Activated CD4-positive, alpha-beta memory T cell treated with anti-CD3 and anti-CD28 coated beads, Interleukin-2, amount 10 ng/mL, durations not matched to agents 7 days and 5 days (primary cell): ENCODE results near the gene PGM2. TPM values are rescaled to one million over a fixed set of nuclear protein-coding genes. Genes with fewer than 3 reads are reported as not detected.
A peak's percentile ranks its signal among the peaks of the same experiment; 100 is the strongest.
"Not testable (repeated sequence)": the region's sequence is repeated elsewhere in the genome, so short reads cannot be mapped to it uniquely, and the experiment has no call there.

Experiments
- CTCF ChIA-PET: fragments of 350-600 bp; sonication (Branson Sonifier 250); formaldehyde crosslinking; loops from one replicate; lab custom pipeline; 2021; ENCODE audit warnings: antibody characterized with exemption, inconsistent platforms; lab: Charles Lee
- POLR2A ChIA-PET: fragments of 350-600 bp; sonication (Branson Sonifier 250); formaldehyde crosslinking; loops from one replicate; lab custom pipeline; 2021; ENCODE audit warnings: antibody characterized with exemption; lab: Charles Lee
- DNase-seq: peaks from one replicate; pipeline ENCODE4 v3.0.0-alpha.2; 2020
- H3K27ac Mint-ChIP-seq: one replicate; pipeline ENCODE4 v1.8.0; 2021; ENCODE audit warnings: mild to moderate bottlenecking, mixed read lengths
- H3K27me3 Mint-ChIP-seq: one replicate; pipeline ENCODE4 v1.8.0; 2021; ENCODE audit warnings: mixed read lengths
- H3K36me3 Mint-ChIP-seq: one replicate; pipeline ENCODE4 v1.8.0; 2021; ENCODE audit warnings: low read depth, mixed read lengths
- H3K4me1 Mint-ChIP-seq: one replicate; pipeline ENCODE4 v1.8.0; 2021; ENCODE audit warnings: mixed read lengths
- H3K4me3 Mint-ChIP-seq: one replicate; pipeline ENCODE4 v1.8.0; 2021; ENCODE audit warnings: mild to moderate bottlenecking, mixed read lengths
- H3K9me3 Mint-ChIP-seq: one replicate; pipeline ENCODE4 v1.8.0; 2021; ENCODE audit warnings: mixed read lengths
- total RNA-seq, 2 experiments: library from RNA; stranded (reverse); gene quantifications; one replicate each; pipeline ENCODE4 v1.2.3, GENCODE V29; 2021

The PGM2 gene
- total RNA-seq, 2 experiments from 2014 or later: 30.6 to 37.4 TPM

- CTCF ChIA-PET: no interaction called here
- Mint-ChIP-seq H3K4me1 (peaks cover 23% of the 10 kb centered on the region), H3K36me3 (no peaks in the 10 kb centered on the region), H3K4me3 (no peak overlapping the region), H3K27ac (no peak overlapping the region), H3K9me3 (peaks cover 2% of the 10 kb centered on the region), H3K27me3 (peaks cover 5% of the 10 kb centered on the region)
- DNase-seq: no peak
- POLR2A ChIA-PET: no interaction called here
Observed at GRCh38 chr4:37821953-37822605, 4.4 kb upstream of the PGM2 start.

GRCh38 chr4:37825501-37825900, 985 bp upstream of the PGM2 start:
- not testable (repeated sequence) for H3K27me3 Mint-ChIP-seq, H3K27ac Mint-ChIP-seq, H3K9me3 Mint-ChIP-seq, DNase-seq
- Mint-ChIP-seq H3K36me3 (peaks cover 17% of the 10 kb centered on the region), H3K4me3 (peak overlapping the region; percentile 85), H3K4me1 (peaks cover 43% of the 10 kb centered on the region)
- CTCF ChIA-PET: interaction anchor here (1.4 to 1.5 kb wide), 2 partner anchors 139 to 153 kb away, joined by 3 to 4 read pairs; partner anchors contain the start of gene RELL1
- POLR2A ChIA-PET: interaction anchor here (0.7 to 3.4 kb wide), 7 partner anchors 9 to 900 kb away, joined by 3 to 31 read pairs (median 3); partner anchors contain the start of gene TBC1D1

- H3K36me3 Mint-ChIP-seq: peaks cover 20% of the 10 kb centered on the region
- POLR2A ChIA-PET: interaction anchor here (0.7 to 3.4 kb wide), 14 partner anchors 9 to 900 kb away, joined by 3 to 31 read pairs (median 3); partner anchors contain the start of genes RELL1 and TBC1D1
- no peak for DNase-seq
- H3K4me3 Mint-ChIP-seq: peak overlapping the region; percentile 85
- CTCF ChIA-PET: interaction anchor here (1.0 to 1.5 kb wide), 3 partner anchors 84 to 153 kb away, joined by 3 to 4 read pairs (median 3); partner anchors contain the start of gene RELL1
- peaks cover 43% of the 10 kb centered on the region for H3K4me1 Mint-ChIP-seq
- peak overlapping the region; percentile 78 for H3K27ac Mint-ChIP-seq
- peaks cover 5% of the 10 kb centered on the region for H3K27me3 Mint-ChIP-seq
- no peaks in the 10 kb centered on the region for H3K9me3 Mint-ChIP-seq
Observed at GRCh38 chr4:37825968-37826294, 555 bp upstream of the PGM2 start.

- peak overlapping the region; percentile 85 for H3K4me3 Mint-ChIP-seq
- H3K36me3 Mint-ChIP-seq: peaks cover 31% of the 10 kb centered on the region
- peak; percentile 23 for DNase-seq
- H3K9me3 Mint-ChIP-seq: no peaks in the 10 kb centered on the region
- H3K27me3 Mint-ChIP-seq: peaks cover 5% of the 10 kb centered on the region
- peaks cover 38% of the 10 kb centered on the region for H3K4me1 Mint-ChIP-seq
- POLR2A ChIA-PET: interaction anchor here (0.6 to 3.4 kb wide), 15 partner anchors 8 to 306 kb away, joined by 3 to 31 read pairs (median 3); partner anchors contain the start of genes RELL1 and TBC1D1
- CTCF ChIA-PET: interaction anchor here (0.7 to 1.5 kb wide), 4 partner anchors 83 to 374 kb away, joined by 3 read pairs; no protein-coding TSS in a partner anchor
- H3K27ac Mint-ChIP-seq: peak overlapping the region; percentile 78
Observed at GRCh38 chr4:37827030-37827685, 672 bp downstream of the PGM2 start.

- peaks cover 38% of the 10 kb centered on the region for H3K36me3 Mint-ChIP-seq
- peak overlapping the region; percentile 85 for H3K4me3 Mint-ChIP-seq
- DNase-seq: no peak
- peaks cover 5% of the 10 kb centered on the region for H3K27me3 Mint-ChIP-seq
- no peak overlapping the region for H3K27ac Mint-ChIP-seq
- ChIA-PET POLR2A (interaction anchor here (0.9 to 3.4 kb wide), 3 partner anchors 8 to 63 kb away, joined by 3 to 31 read pairs (median 4); partner anchors contain the start of gene TBC1D1), CTCF (no interaction called here)
- H3K9me3 Mint-ChIP-seq: no peaks in the 10 kb centered on the region
- peaks cover 35% of the 10 kb centered on the region for H3K4me1 Mint-ChIP-seq
Observed at GRCh38 chr4:37827802-37828321, 1.4 kb downstream of the PGM2 start.

GRCh38 chr4:37828843-37829242, 2.4 kb downstream of the PGM2 start:
- Mint-ChIP-seq H3K27me3 (peaks cover 5% of the 10 kb centered on the region), H3K4me1 (peaks cover 35% of the 10 kb centered on the region), H3K9me3 (no peaks in the 10 kb centered on the region), H3K36me3 (peaks cover 43% of the 10 kb centered on the region), H3K27ac (no peak overlapping the region), H3K4me3 (no peak overlapping the region)
- DNase-seq: no peak
- CTCF ChIA-PET: no interaction called here
- POLR2A ChIA-PET: no interaction called here

GRCh38 chr4:37830640-37831039, 4.2 kb downstream of the PGM2 start:
- CTCF ChIA-PET: no interaction called here
- Mint-ChIP-seq H3K27me3 (no peaks in the 10 kb centered on the region), H3K4me3 (no peak overlapping the region)

GRCh38 chr4:37835031-37835430, 8.5 kb downstream of the PGM2 start:
- no peak for DNase-seq
- peaks cover 57% of the 10 kb centered on the region for H3K36me3 Mint-ChIP-seq
- POLR2A ChIA-PET: interaction anchor here (0.8 kb wide), 1 partner anchor 8 kb away, joined by 3 read pairs; the partner anchor contains the start of gene PGM2
- no peak overlapping the region for H3K27ac Mint-ChIP-seq
- peaks cover 19% of the 10 kb centered on the region for H3K4me1 Mint-ChIP-seq
- no peaks in the 10 kb centered on the region for H3K9me3 Mint-ChIP-seq
- H3K4me3 Mint-ChIP-seq: no peak overlapping the region
- CTCF ChIA-PET: no interaction called here
- H3K27me3 Mint-ChIP-seq: no peaks in the 10 kb centered on the region

More at GRCh38 chr4:37830640-37831039, 4.2 kb downstream of the PGM2 start:
- DNase-seq: no peak
- POLR2A ChIA-PET: interaction anchor here (0.8 to 0.9 kb wide), 3 partner anchors 46 to 146 kb away, joined by 3 to 5 read pairs (median 3); no protein-coding TSS in a partner anchor
- H3K27ac Mint-ChIP-seq: no peak overlapping the region
- no peaks in the 10 kb centered on the region for H3K9me3 Mint-ChIP-seq
- peaks cover 48% of the 10 kb centered on the region for H3K36me3 Mint-ChIP-seq
- peaks cover 30% of the 10 kb centered on the region for H3K4me1 Mint-ChIP-seq

GRCh38 chr4:37835806-37836205, 9.3 kb downstream of the PGM2 start:
- H3K4me1 Mint-ChIP-seq: peaks cover 19% of the 10 kb centered on the region
- ChIA-PET POLR2A (interaction anchor here (0.5 to 1.2 kb wide), 3 partner anchors 8 to 94 kb away, joined by 3 to 4 read pairs (median 4); partner anchors contain the start of gene PGM2), CTCF (interaction anchor here (1.2 kb wide), 1 partner anchor 93 kb away, joined by 3 read pairs; no protein-coding TSS in a partner anchor)
- no peak overlapping the region for H3K27ac Mint-ChIP-seq
- H3K9me3 Mint-ChIP-seq: no peaks in the 10 kb centered on the region
- no peaks in the 10 kb centered on the region for H3K27me3 Mint-ChIP-seq
- no peak for DNase-seq
- no peak overlapping the region for H3K4me3 Mint-ChIP-seq
- H3K36me3 Mint-ChIP-seq: peaks cover 51% of the 10 kb centered on the region

- Mint-ChIP-seq H3K4me3 (no peak overlapping the region), H3K4me1 (peaks cover 19% of the 10 kb centered on the region), H3K27ac (no peak overlapping the region), H3K27me3 (no peaks in the 10 kb centered on the region), H3K9me3 (no peaks in the 10 kb centered on the region), H3K36me3 (peaks cover 50% of the 10 kb centered on the region)
- no peak for DNase-seq
- POLR2A ChIA-PET: interaction anchor here (0.5 to 1.2 kb wide), 2 partner anchors 9 to 94 kb away, joined by 4 read pairs; no protein-coding TSS in a partner anchor
- CTCF ChIA-PET: interaction anchor here (1.2 kb wide), 1 partner anchor 94 kb away, joined by 3 read pairs; no protein-coding TSS in a partner anchor
Observed at GRCh38 chr4:37836274-37836673, 9.8 kb downstream of the PGM2 start.

GRCh38 chr4:37836838-37837440, 10.5 kb downstream of the PGM2 start:
- DNase-seq: no peak
- H3K27ac Mint-ChIP-seq: peak overlapping the region; percentile 7
- peaks cover 49% of the 10 kb centered on the region for H3K36me3 Mint-ChIP-seq
- no peaks in the 10 kb centered on the region for H3K27me3 Mint-ChIP-seq
- ChIA-PET POLR2A (interaction anchor here (0.9 to 1.3 kb wide), 2 partner anchors 9 to 10 kb away, joined by 3 to 4 read pairs; partner anchors contain the start of gene PGM2), CTCF (interaction anchor here (1.2 kb wide), 1 partner anchor 95 kb away, joined by 3 read pairs; no protein-coding TSS in a partner anchor)
- no peaks in the 10 kb centered on the region for H3K9me3 Mint-ChIP-seq
- H3K4me3 Mint-ChIP-seq: no peak overlapping the region
- peaks cover 19% of the 10 kb centered on the region for H3K4me1 Mint-ChIP-seq

- Mint-ChIP-seq H3K4me3 (no peak overlapping the region), H3K4me1 (peaks cover 19% of the 10 kb centered on the region), H3K36me3 (peaks cover 44% of the 10 kb centered on the region), H3K27me3 (no peaks in the 10 kb centered on the region), H3K9me3 (no peaks in the 10 kb centered on the region), H3K27ac (peak overlapping the region; percentile 7)
- ChIA-PET CTCF (no interaction called here), POLR2A (interaction anchor here (0.9 to 1.3 kb wide), 2 partner anchors 9 to 11 kb away, joined by 3 to 4 read pairs; partner anchors contain the start of gene PGM2)
- no peak for DNase-seq
Observed at GRCh38 chr4:37837446-37837845, 11.0 kb downstream of the PGM2 start.
